ENCODE results near the gene GADD45A. TPM values are rescaled to one million over a fixed set of nuclear protein-coding genes. Genes with fewer than 3 reads are reported as not detected.

The GADD45A gene
- polyA plus RNA-seq, 3 donors = 7.5 to 14.3 (median 9.6) TPM

DNA sequence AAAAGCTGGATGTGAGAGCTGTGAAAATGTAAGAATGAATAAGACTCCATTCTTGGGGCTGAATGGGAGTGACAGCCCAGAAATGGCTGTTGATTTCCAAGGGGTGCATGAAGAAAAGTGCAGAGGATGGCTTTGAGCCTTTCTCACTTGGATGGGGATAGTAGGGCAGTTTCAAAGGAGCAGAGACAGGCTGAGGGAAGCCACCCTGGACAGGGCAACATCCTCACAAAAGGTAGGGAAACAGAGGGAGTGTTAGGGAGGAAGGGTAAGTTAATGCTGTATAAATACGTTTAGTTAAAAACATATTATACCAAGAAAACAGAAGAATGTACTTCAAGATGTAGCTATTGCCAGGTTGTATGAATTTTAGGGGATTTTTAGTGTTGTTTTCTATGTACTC, 38.1 kb downstream of the GADD45A start:
- TF ChIP-seq, protein P1, sequence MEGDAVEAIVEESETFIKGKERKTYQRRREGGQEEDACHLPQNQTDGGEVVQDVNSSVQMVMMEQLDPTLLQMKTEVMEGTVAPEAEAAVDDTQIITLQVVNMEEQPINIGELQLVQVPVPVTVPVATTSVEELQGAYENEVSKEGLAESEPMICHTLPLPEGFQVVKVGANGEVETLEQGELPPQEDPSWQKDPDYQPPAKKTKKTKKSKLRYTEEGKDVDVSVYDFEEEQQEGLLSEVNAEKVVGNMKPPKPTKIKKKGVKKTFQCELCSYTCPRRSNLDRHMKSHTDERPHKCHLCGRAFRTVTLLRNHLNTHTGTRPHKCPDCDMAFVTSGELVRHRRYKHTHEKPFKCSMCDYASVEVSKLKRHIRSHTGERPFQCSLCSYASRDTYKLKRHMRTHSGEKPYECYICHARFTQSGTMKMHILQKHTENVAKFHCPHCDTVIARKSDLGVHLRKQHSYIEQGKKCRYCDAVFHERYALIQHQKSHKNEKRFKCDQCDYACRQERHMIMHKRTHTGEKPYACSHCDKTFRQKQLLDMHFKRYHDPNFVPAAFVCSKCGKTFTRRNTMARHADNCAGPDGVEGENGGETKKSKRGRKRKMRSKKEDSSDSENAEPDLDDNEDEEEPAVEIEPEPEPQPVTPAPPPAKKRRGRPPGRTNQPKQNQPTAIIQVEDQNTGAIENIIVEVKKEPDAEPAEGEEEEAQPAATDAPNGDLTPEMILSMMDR (IDR thresholded peaks at IDR 0.05) = no peak
- Histone ChIP-seq H3K36me3 (replicated peaks in 1 of 2; ENCODE audit: control insufficient read depth in 1 of 2, insufficient read depth in 2 of 2, low read length in 2 of 2) (no peaks in the 10 kb centered on the region), H3K27me3 (ENCODE audit: control insufficient read depth in 2 of 2, insufficient read depth in 2 of 2, low read length in 2 of 2) (no peaks in the 10 kb centered on the region), H2AFZ (ENCODE audit: insufficient read depth, low read depth, low read length, poor library complexity, severe bottlenecking) (no peak overlapping the region), H3K79me2 (ENCODE audit: insufficient read depth, low read length) (no peaks in the 10 kb centered on the region), H3K4me2 (replicated peaks; ENCODE audit: extremely low read depth, low read length, poor library complexity, severe bottlenecking) (no peak overlapping the region), H3K4me1 (ENCODE audit: control insufficient read depth in 1 of 2, insufficient read depth in 2 of 2, low read length in 2 of 2) (peaks cover 3 to 5% of the 10 kb centered on the region in 2 donors), H3K27ac (ENCODE audit: low read depth in 1 of 2, low read length in 2 of 2) (no peak overlapping the region), H3K4me3 (replicated peaks in 1 of 3; ENCODE audit: low read depth in 2 of 3, low read length in 3 of 3) (no peak overlapping the region), H3K9ac (ENCODE audit: insufficient read depth, low read length, poor library complexity, severe bottlenecking) (no peak overlapping the region), H3K9me3 (replicated peaks in 1 of 2; ENCODE audit: control insufficient read depth in 1 of 2, insufficient read depth in 1 of 2, low read length in 2 of 2) (no peaks in the 10 kb centered on the region), H4K20me1 (ENCODE audit: insufficient read depth, low read length) (no peaks in the 10 kb centered on the region)
- Mint-ChIP-seq H3K4me3 (no peak overlapping the region), H3K36me3 (no peaks in the 10 kb centered on the region), H3K9me3 (no peaks in the 10 kb centered on the region), H3K27me3 (ENCODE audit: low read depth in 3 of 3) (no peaks in the 10 kb centered on the region), H3K27ac (no peak overlapping the region), H3K4me1 (peaks cover 4% of the 10 kb centered on the region)
- DNase-seq = no peak
- intact Hi-C loops (cut with micrococcal nuclease) = loop anchor here in 1 of 2 donors (5.0 kb wide), 1 partner anchor 36 kb away; the partner anchor contains the start of gene GADD45A
- WGBS (ENCODE audit: insufficient coverage) = no CpG with 5 or more reads among the region's 1 CpG

DNA sequence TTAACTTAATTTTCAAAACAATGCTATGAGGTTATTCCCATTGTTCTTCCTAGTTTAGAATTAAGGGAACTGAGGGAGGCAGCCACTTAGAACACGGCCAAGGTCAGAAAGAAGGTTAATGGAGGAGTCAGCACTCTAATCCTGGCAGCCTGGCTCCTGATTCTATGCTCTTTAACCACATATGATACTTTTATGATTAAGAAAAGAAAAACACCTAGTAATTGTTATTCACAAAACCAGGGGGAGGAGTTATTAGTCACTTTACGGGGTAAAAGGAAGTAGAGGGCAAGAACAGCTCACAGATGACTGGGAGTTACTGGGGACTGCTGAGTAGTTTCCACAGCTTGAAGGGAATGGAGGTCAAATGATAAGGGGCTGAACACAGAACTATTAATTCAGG, 38.6 kb downstream of the GADD45A start:
- intact Hi-C loops (cut with micrococcal nuclease) = loop anchor here in 1 of 2 donors (5.0 kb wide), 1 partner anchor 36 kb away; the partner anchor contains the start of gene GADD45A
- no peaks in the 10 kb centered on the region for H3K9me3 ChIP-seq (replicated peaks in 1 of 2; ENCODE audit: control insufficient read depth in 1 of 2, insufficient read depth in 1 of 2, low read length in 2 of 2)
- no peaks in the 10 kb centered on the region for H3K79me2 ChIP-seq (ENCODE audit: insufficient read depth, low read length)
- whole genome bisulfite sequencing (ENCODE audit: insufficient coverage) = 0% methylated on average over 1 of the region's 2 CpGs
- H3K4me1 ChIP-seq (ENCODE audit: control insufficient read depth in 1 of 2, insufficient read depth in 2 of 2, low read length in 2 of 2) = peaks cover 3 to 5% of the 10 kb centered on the region in 2 donors
- TF ChIP-seq, protein P1 (IDR thresholded peaks at IDR 0.05) = no peak
- H3K36me3 ChIP-seq (replicated peaks in 1 of 2; ENCODE audit: control insufficient read depth in 1 of 2, insufficient read depth in 2 of 2, low read length in 2 of 2) = no peaks in the 10 kb centered on the region
- no peak overlapping the region for H3K4me3 ChIP-seq (replicated peaks in 1 of 3; ENCODE audit: low read depth in 2 of 3, low read length in 3 of 3)
- Mint-ChIP-seq H3K36me3 (no peaks in the 10 kb centered on the region), H3K9me3 (no peaks in the 10 kb centered on the region), H3K4me3 (no peak overlapping the region), H3K4me1 (peaks cover 4% of the 10 kb centered on the region), H3K27me3 (ENCODE audit: low read depth in 3 of 3) (no peaks in the 10 kb centered on the region), H3K27ac (no peak overlapping the region)
- no peaks in the 10 kb centered on the region for H3K27me3 ChIP-seq (ENCODE audit: control insufficient read depth in 2 of 2, insufficient read depth in 2 of 2, low read length in 2 of 2)
- peak; percentile 36 to 76 (median 38) for DNase-seq
- H3K9ac ChIP-seq (ENCODE audit: insufficient read depth, low read length, poor library complexity, severe bottlenecking) = no peak overlapping the region
- H3K4me2 ChIP-seq (replicated peaks; ENCODE audit: extremely low read depth, low read length, poor library complexity, severe bottlenecking) = no peak overlapping the region
- H4K20me1 ChIP-seq (ENCODE audit: insufficient read depth, low read length) = no peaks in the 10 kb centered on the region
- no peak overlapping the region for H3K27ac ChIP-seq (ENCODE audit: low read depth in 1 of 2, low read length in 2 of 2)
- H2AFZ ChIP-seq (ENCODE audit: insufficient read depth, low read depth, low read length, poor library complexity, severe bottlenecking) = peak overlapping the region; percentile 12
